Body of pancreas (tissue), 4 donors: Measurements from ENCODE around the gene CGNL1.

Experiments used
- POLR2A ChIP-seq, 3 donors: fragments of 450-650 bp; IDR thresholded peaks; one replicate each; pipeline ENCODE4 v1.6.1; 2016; ENCODE audit warnings: antibody characterized with exemption in 3 of 3, mild to moderate bottlenecking in 2 of 3
- TF ChIP-seq, protein P1 (sequence below), 7 experiments: fragments of 450-650 bp in 4 of 7; fragments of 200-600 bp in 3 of 7; sonication (generic) in 3 of 7; IDR thresholded peaks; one replicate each; pipeline ENCODE4 v1.5.1; 2016 to 2019; ENCODE audit warnings: antibody characterized with exemption in 7 of 7

DNA sequence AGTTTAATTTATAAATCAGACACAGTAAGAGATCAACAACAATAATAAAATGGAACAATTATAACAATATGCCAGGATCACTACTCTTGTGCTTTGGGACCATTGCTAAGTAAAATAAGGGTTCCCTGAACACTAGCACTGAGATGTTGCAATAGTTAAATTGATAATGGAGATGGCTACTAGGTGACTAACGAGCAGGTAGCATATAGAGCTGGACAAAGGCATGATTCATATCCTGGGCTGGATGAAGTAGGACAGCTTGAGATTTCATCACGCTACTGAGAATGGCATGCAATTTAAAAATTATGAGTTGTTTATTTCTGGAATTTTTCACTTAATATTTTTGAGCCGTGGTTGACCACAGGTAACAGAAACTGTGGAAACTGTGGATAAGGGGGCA lies 194.7 kb downstream of the CGNL1 start:
- TF ChIP-seq, protein P1, sequence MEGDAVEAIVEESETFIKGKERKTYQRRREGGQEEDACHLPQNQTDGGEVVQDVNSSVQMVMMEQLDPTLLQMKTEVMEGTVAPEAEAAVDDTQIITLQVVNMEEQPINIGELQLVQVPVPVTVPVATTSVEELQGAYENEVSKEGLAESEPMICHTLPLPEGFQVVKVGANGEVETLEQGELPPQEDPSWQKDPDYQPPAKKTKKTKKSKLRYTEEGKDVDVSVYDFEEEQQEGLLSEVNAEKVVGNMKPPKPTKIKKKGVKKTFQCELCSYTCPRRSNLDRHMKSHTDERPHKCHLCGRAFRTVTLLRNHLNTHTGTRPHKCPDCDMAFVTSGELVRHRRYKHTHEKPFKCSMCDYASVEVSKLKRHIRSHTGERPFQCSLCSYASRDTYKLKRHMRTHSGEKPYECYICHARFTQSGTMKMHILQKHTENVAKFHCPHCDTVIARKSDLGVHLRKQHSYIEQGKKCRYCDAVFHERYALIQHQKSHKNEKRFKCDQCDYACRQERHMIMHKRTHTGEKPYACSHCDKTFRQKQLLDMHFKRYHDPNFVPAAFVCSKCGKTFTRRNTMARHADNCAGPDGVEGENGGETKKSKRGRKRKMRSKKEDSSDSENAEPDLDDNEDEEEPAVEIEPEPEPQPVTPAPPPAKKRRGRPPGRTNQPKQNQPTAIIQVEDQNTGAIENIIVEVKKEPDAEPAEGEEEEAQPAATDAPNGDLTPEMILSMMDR (IDR thresholded peaks at IDR 0.05) = no peak
- no peak for TF ChIP-seq POLR2A (IDR thresholded peaks at IDR 0.05)
